Tibial nerve (tissue), 4 donors: Measurements from ENCODE around the gene ADRA2C. TPM values are rescaled to one million over a fixed set of nuclear protein-coding genes. Genes with fewer than 3 reads are reported as not detected.

Source experiments
- DNase-seq, 2 donors: peaks; one replicate each; pipeline ENCODE4 v3.0.0-alpha.2; 2019; ENCODE audit warnings: low spot score in 2 of 2
- H3K27ac ChIP-seq, 4 donors: fragments of 200-600 bp; sonication (generic) in 3 of 4; one replicate each; pipeline ENCODE4 v1.5.1; 2017 to 2019; ENCODE audit warnings: mild to moderate bottlenecking in 1 of 4
- H3K27me3 ChIP-seq, 2 donors: fragments of 200-600 bp; sonication (generic) in 1 of 2; one replicate each; pipeline versions ENCODE4 v1.5.1 to v1.6.0; 2017 to 2019
- H3K36me3 ChIP-seq, 3 donors: fragments of 200-600 bp; sonication (generic); one replicate each; pipeline ENCODE4 v1.5.1; 2018 to 2019
- H3K4me1 ChIP-seq, 4 donors: fragments of 200-600 bp; sonication (generic) in 3 of 4; one replicate each; pipeline ENCODE4 v1.5.1; 2017 to 2019
- H3K4me3 ChIP-seq, 4 donors: fragments of 200-600 bp; sonication (generic) in 3 of 4; one replicate each; pipeline ENCODE4 v1.5.1; 2017 to 2019; ENCODE audit warnings: mild to moderate bottlenecking in 1 of 4, moderate library complexity in 1 of 4
- H3K9me3 ChIP-seq, 4 donors: fragments of 200-600 bp; sonication (generic) in 3 of 4; one replicate each; pipeline ENCODE4 v1.5.1; 2017 to 2019
- EP300 ChIP-seq, 2 donors: sonication (generic); formaldehyde crosslinking; IDR thresholded peaks; one replicate each; pipeline ENCODE4 v1.6.1; 2017; ENCODE audit warnings: antibody characterized with exemption in 2 of 2, mild to moderate bottlenecking in 1 of 2
- POLR2A ChIP-seq, 2 donors: fragments of 450-650 bp; IDR thresholded peaks; one replicate each; pipeline ENCODE4 v1.6.1; 2017; ENCODE audit warnings: antibody characterized with exemption in 2 of 2, mild to moderate bottlenecking in 2 of 2, moderate library complexity in 2 of 2
- WGBS, 2 donors: methylation state at CpG; one replicate each; pipeline ENCODE4 v1.1.5; 2018; 5-methylcytosine and 5-hydroxymethylcytosine counted together
- total RNA-seq, 4 donors: library from RNA; depleted of rRNA; stranded (reverse); fragments of >200 nt; gene quantifications; one replicate each; pipeline ENCODE4 v1.1.0, GENCODE V29; 2016
- TF ChIP-seq, protein P1 (sequence below), 5 experiments: fragments of 200-600 bp in 3 of 5; fragments of 450-650 bp in 2 of 5; sonication (generic) in 3 of 5; IDR thresholded peaks; one replicate each; pipeline ENCODE4 v1.5.1; 2016 to 2019; ENCODE audit warnings: antibody characterized with exemption in 5 of 5, mild to moderate bottlenecking in 3 of 5, moderate library complexity in 2 of 5

The ADRA2C gene
- total RNA-seq, 4 donors from 2014 or later = 3.1 to 13.2 (median 7.5) TPM

DNA sequence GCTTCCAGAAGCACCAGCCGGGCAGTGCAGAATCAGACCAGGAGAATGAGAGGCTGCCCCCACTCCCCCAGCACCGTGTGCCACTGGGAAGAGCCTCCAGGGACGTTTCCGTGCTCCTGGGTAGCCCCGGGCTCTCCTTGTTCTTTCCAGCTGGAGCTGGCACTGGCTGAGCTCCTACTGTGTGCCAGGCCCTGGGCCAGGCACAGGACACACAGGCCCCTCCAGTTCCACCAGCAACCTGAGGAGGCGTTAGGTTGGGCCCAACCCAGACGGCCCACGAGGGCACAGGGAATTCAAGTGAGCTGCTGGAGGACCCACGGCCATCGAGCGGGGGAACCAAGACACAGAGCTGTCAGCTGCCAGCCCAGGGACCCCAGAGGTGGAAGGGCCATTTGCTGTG is 15.9 kb upstream of the ADRA2C start:
- TF ChIP-seq POLR2A (IDR thresholded peaks at IDR 0.05) (no peak), EP300 (IDR thresholded peaks at IDR 0.05) (no peak)
- TF ChIP-seq, protein P1, sequence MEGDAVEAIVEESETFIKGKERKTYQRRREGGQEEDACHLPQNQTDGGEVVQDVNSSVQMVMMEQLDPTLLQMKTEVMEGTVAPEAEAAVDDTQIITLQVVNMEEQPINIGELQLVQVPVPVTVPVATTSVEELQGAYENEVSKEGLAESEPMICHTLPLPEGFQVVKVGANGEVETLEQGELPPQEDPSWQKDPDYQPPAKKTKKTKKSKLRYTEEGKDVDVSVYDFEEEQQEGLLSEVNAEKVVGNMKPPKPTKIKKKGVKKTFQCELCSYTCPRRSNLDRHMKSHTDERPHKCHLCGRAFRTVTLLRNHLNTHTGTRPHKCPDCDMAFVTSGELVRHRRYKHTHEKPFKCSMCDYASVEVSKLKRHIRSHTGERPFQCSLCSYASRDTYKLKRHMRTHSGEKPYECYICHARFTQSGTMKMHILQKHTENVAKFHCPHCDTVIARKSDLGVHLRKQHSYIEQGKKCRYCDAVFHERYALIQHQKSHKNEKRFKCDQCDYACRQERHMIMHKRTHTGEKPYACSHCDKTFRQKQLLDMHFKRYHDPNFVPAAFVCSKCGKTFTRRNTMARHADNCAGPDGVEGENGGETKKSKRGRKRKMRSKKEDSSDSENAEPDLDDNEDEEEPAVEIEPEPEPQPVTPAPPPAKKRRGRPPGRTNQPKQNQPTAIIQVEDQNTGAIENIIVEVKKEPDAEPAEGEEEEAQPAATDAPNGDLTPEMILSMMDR (IDR thresholded peaks at IDR 0.05) = no peak
- H3K27me3 ChIP-seq = peaks cover 0 to 48% of the 10 kb centered on the region in 2 donors
- no peaks in the 10 kb centered on the region for H3K9me3 ChIP-seq
- no peak overlapping the region for H3K4me3 ChIP-seq
- no peak overlapping the region for H3K27ac ChIP-seq
- H3K4me1 ChIP-seq = no peaks in the 10 kb centered on the region
- no peaks in the 10 kb centered on the region for H3K36me3 ChIP-seq
- WGBS, 2 donors = 65 to 66% methylated on average over 5 to 11 of the region's 11 CpGs
- no peak for DNase-seq

DNA sequence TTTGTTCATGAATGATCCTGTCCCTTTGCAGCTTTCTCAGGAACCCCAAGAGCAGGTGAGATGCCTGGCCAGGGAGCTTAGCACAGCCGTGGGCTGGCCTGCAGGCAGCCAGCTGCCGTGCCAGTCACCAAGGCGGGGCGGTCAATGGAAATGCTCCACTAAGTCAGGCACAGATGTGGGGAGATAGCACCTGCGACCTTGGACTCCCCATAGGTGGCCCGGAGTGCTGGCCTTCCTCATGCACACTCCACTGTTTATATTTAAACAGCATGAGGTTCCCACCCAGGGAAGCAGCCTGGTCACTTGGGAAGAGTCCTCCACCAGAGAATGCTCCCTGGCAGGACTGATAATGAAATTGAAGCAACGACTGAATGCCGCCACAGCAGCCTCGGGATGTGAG is 14.2 kb upstream of the ADRA2C start:
- WGBS, 2 donors = 81 to 87% methylated on average over 4 to 9 of the region's 9 CpGs
- peaks cover 0 to 4% (median 0%) of the 10 kb centered on the region in 4 donors for H3K9me3 ChIP-seq
- H3K4me3 ChIP-seq = no peak overlapping the region
- H3K27me3 ChIP-seq = peaks cover 0 to 37% of the 10 kb centered on the region in 2 donors
- H3K27ac ChIP-seq = no peak overlapping the region
- H3K36me3 ChIP-seq = no peaks in the 10 kb centered on the region
- no peak for TF ChIP-seq POLR2A (IDR thresholded peaks at IDR 0.05)
- TF ChIP-seq EP300 (IDR thresholded peaks at IDR 0.05) = no peak
- TF ChIP-seq, protein P1 (IDR thresholded peaks at IDR 0.05) = no peak
- no peak for DNase-seq
- no peaks in the 10 kb centered on the region for H3K4me1 ChIP-seq

DNA sequence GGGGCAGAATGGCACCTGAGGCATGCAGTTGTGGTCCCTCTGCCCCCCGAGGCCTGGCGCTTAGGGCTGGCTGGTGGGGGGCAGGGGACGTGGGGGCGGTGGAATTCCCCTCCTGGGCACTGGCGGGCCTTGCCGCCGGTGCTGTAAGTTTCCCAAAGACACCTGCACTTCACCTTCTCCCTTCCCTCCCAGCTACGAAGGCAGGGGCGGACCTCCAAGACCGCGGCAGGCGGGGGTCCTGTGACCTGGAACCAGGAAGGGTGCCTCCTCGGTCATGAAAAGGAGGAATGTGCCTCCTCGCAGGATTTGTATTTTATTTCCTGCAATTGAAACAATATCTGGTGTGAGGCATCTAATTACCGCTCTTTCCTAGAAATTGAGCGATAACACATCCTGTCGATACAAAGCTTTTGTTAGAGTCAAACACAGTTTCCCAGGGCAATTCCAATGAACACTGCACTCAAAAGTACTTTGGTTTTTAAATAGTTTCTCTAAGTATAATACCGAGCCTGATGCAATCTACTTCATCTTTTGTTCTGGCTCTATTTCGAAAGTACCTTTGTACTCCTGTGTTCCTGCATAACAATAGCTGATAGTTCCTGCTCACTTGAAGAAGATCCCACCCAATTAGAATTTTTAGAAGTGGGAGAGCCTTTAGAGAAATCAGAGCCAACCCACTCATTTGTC is 12.3 kb upstream of the ADRA2C start:
- no peak for DNase-seq
- TF ChIP-seq, protein P1 (IDR thresholded peaks at IDR 0.05) = no peak
- no peak for TF ChIP-seq EP300 (IDR thresholded peaks at IDR 0.05)
- TF ChIP-seq POLR2A (IDR thresholded peaks at IDR 0.05) = no peak
- Histone ChIP-seq H3K27me3 (peaks cover 0 to 22% of the 10 kb centered on the region in 2 donors), H3K4me3 (no peak overlapping the region), H3K36me3 (no peaks in the 10 kb centered on the region), H3K27ac (no peak overlapping the region), H3K9me3 (peaks cover 0 to 13% (median 0%) of the 10 kb centered on the region in 4 donors), H3K4me1 (no peaks in the 10 kb centered on the region)
- 40 to 45% methylated on average over 19 of the region's 19 CpGs for WGBS, 2 donors

DNA sequence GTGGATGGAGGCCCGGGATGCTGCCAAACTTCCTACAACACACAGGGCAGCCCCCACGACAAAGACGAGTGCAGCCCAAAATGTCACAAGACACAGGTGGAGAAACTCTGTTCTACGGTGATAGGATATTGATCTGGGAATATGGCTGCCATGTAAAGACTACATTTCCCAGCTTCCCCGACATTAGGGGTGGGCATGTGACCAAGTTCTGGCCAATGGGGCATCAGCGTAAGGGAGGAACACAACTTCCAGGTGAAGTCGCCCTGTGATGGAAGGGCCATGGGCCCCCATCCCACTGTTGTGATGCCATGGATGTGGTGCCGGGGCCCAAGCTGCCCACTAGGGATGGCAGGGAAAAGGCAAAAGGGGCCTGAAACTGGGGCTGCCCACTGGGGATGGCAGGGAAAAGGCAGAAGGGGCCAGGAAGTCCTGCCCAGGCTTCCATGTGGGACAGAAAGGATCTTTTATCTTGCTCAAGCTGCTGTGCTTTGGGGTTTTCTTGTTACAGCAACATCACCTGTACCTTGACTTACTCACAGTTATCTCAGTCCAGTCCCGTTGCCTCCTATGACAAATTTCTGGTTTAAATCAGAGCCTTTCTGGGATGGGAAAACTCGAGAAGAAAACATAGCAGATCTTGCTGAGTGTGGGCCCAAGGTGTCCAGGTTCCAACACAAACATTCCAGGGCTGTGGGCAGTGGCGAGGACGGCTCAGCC is 9.7 kb upstream of the ADRA2C start:
- H3K4me1 ChIP-seq = no peaks in the 10 kb centered on the region
- TF ChIP-seq, protein P1 (IDR thresholded peaks at IDR 0.05) = no peak
- TF ChIP-seq EP300 (IDR thresholded peaks at IDR 0.05) (no peak), POLR2A (IDR thresholded peaks at IDR 0.05) (no peak)
- no peak for DNase-seq
- no peak overlapping the region for H3K27ac ChIP-seq
- peaks cover 0 to 27% (median 0%) of the 10 kb centered on the region in 4 donors for H3K9me3 ChIP-seq
- H3K4me3 ChIP-seq = no peak overlapping the region
- peaks cover 0 to 27% of the 10 kb centered on the region in 2 donors for H3K27me3 ChIP-seq
- no peaks in the 10 kb centered on the region for H3K36me3 ChIP-seq
- 72 to 74% methylated on average over 12 of the region's 12 CpGs for WGBS, 2 donors

DNA sequence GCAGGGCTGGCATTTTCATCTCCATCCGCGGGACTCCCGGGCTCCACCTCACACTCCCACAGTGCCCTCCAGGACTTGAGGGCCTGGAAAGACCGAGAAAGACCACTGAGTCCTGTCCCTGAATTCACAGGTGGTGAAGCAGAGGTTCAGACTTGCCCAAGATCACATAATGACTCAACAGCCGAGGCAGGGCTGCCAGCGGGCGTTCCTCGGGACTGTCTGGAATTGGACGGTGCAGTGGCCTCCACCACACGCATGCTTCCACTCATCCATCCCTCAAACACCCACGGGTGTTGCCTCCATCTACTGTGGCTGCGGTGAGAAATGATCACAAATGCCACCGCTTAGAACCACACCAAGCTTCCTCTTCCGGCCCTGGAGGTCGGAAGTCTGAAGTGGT is 6.9 kb upstream of the ADRA2C start:
- Histone ChIP-seq H3K27ac (no peak overlapping the region), H3K27me3 (peaks cover 0 to 14% of the 10 kb centered on the region in 2 donors), H3K4me1 (no peaks in the 10 kb centered on the region), H3K4me3 (no peak overlapping the region), H3K36me3 (no peaks in the 10 kb centered on the region), H3K9me3 (peaks cover 0 to 27% (median 0%) of the 10 kb centered on the region in 4 donors)
- 85 to 88% methylated on average over 10 to 15 of the region's 15 CpGs for WGBS, 2 donors
- TF ChIP-seq EP300 (IDR thresholded peaks at IDR 0.05) (no peak), POLR2A (IDR thresholded peaks at IDR 0.05) (no peak)
- TF ChIP-seq, protein P1 (IDR thresholded peaks at IDR 0.05) = no peak
- no peak for DNase-seq
